ENCODE data around the gene SH3D19. TPM values are rescaled to one million over a fixed set of nuclear protein-coding genes. Genes with fewer than 3 reads are reported as not detected.

SH3D19 gene, protein sequence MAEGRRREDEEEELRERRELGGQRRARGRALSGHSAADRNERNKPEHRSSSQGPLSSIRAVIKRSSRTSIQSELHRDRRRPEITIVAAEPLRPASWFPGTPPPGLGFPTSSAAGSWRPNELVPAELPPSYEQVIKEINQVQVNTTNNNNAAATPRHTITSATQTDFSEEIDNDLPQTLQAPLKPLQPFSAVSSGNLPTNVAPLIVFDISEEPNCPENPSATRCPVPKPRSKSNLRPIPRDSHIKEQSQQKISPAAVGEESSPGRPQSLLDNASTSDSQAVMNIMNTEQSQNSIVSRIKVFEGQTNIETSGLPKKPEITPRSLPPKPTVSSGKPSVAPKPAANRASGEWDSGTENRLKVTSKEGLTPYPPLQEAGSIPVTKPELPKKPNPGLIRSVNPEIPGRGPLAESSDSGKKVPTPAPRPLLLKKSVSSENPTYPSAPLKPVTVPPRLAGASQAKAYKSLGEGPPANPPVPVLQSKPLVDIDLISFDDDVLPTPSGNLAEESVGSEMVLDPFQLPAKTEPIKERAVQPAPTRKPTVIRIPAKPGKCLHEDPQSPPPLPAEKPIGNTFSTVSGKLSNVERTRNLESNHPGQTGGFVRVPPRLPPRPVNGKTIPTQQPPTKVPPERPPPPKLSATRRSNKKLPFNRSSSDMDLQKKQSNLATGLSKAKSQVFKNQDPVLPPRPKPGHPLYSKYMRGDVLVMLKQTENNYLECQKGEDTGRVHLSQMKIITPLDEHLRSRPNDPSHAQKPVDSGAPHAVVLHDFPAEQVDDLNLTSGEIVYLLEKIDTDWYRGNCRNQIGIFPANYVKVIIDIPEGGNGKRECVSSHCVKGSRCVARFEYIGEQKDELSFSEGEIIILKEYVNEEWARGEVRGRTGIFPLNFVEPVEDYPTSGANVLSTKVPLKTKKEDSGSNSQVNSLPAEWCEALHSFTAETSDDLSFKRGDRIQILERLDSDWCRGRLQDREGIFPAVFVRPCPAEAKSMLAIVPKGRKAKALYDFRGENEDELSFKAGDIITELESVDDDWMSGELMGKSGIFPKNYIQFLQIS
- total RNA-seq = not detected

DNA sequence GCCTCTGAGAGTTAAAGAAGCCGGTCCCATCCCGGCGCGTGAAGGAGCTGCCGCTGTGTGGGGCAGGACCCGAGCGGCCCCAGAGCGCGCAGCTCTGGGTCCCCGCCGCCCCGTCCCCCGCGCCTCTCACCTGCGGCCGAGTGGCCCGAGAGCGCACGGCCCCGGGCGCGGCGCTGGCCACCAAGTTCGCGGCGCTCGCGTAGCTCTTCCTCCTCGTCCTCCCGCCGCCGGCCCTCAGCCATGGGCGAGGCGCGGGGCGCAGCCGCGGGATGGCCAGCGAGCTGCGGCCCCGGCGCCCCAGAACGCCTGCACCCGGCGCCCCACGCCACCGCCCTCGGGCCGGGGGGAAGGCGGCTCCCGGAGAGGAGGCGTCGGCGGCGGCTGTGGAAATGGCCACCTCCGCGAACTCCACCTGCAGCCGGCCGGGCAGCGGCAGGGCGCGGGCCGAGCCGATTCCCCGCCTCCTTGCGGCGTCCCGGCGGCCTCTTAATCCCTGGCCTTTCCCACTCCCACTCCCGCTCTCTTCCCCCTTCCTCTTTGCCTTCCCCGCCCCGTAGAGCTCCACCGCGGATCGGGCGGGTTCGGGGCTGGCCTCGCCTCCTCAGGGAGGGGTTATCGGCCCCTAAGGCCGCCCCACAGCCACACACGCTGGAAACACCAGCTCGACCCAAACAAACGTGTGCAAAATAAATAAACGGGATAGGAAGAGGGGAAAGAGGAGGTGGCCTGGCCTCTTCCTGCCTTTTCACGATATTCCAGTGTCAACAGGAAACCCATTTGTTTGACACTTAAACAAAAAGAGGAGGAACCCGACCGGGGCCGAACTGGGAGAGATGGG is at the start of gene SH3D19:
SH3D19 (minus strand) TSS at position 495 of the 838 bp plus-strand sequence; CDS start at position 242, 253 bp downstream.
- no peaks in the 10 kb centered on the region for H3K36me3 Mint-ChIP-seq
- peaks cover 6% of the 10 kb centered on the region for H3K4me1 Mint-ChIP-seq
- peaks cover 67% of the 10 kb centered on the region for H3K27me3 Mint-ChIP-seq
- DNase-seq = peak; percentile 13
- peak within 1 kb of the TSS; percentile 81 for H3K4me3 Mint-ChIP-seq
- no peak within 1 kb of the TSS for H3K27ac Mint-ChIP-seq
- no peaks in the 10 kb centered on the region for H3K9me3 Mint-ChIP-seq

DNA sequence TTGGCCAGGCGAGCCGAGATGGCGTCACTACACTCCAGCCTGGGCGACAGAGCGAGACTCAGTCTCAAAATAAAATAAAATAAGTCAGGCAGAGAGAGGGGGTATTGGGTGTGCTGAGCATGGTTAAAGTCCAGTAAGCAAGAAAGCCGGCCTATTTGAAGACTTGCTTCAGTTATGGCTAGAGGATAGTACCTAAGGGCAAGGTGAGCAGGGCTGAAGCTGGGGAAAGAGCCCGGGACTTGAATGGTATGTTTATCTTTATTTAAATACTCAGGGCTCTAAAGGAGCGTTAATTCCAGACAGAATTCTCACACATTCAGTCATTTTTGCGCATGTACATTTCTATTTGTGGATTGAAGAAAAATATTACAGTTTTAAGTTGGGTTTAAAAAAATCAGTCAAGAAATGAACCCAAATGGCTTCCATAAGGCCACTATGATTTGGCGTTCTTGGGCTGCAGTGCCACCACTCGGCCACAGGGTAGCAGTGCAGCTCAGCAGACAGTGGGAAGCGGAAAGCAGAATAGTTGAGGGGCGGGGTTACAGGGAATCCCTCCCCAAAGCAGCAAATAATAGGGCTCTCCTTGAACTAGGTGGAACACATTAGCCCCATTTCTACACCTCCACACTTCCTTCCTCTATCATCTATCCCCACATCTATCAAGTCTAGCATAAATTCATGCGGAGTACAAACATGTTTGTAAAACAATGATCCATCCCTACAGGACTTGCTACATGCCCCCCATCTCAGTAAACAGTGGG is 37.2 kb upstream of the SH3D19 start:
- H3K9me3 Mint-ChIP-seq = no peaks in the 10 kb centered on the region
- peak; percentile 75 for DNase-seq
- H3K27me3 Mint-ChIP-seq = peaks cover 4% of the 10 kb centered on the region

DNA sequence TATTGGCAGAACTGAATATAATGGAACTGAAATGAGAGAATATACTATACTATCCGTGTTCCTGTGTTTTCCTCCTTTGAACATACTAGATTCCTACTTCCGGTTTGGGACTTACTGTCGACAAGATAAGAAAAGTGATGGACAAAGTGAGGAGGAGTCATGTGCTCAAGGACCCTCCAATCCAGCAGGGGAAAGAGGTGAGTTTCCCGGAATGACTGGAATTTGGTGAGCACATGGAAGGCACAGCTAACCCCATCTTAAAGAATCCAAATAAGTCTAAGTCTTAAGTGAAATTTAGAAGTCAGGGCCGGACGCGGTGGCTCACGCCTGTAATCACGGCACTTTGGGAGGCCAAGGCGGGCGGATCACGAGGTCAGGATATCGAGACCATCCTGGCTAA is 36.6 kb upstream of the SH3D19 start:
- Mint-ChIP-seq H3K9me3 (no peaks in the 10 kb centered on the region), H3K27me3 (peaks cover 4% of the 10 kb centered on the region), H3K4me1 (peaks cover 2% of the 10 kb centered on the region), H3K27ac (no peak overlapping the region), H3K4me3 (no peak overlapping the region), H3K36me3 (no peaks in the 10 kb centered on the region)
- no peak for DNase-seq

More for the DNA sequence above, 37.2 kb upstream of the SH3D19 start:
- Mint-ChIP-seq H3K27ac (no peak overlapping the region), H3K4me3 (no peak overlapping the region), H3K4me1 (peaks cover 2% of the 10 kb centered on the region), H3K36me3 (no peaks in the 10 kb centered on the region)

DNA sequence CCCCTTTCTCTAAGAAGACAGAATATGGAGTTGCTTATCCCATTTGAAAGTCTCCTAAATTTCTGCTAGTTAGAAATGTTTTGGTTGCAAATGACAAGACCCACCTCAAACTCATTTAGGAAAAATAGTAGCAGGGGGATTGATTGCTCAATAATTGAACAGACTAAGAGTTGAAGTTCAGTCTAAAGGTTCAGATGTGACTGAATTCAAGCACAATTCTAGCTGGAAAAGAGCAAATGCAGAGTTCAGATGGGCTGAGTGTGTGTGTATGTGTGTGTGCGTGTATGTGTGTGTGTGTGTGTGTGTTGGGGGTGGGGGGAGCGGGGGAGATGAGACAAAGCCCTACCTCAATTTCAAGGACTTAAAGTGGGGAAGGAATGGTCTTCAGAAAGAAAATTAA is 35.7 kb upstream of the SH3D19 start:
- H3K4me3 Mint-ChIP-seq = no peak overlapping the region

GRCh38 chr4:151359576-151359975 is 34.2 kb upstream of the SH3D19 start:
- Mint-ChIP-seq H3K27ac (no peak overlapping the region), H3K36me3 (no peaks in the 10 kb centered on the region), H3K4me3 (no peak overlapping the region), H3K27me3 (peaks cover 8% of the 10 kb centered on the region), H3K4me1 (peaks cover 2% of the 10 kb centered on the region), H3K9me3 (no peaks in the 10 kb centered on the region)
- no peak for DNase-seq

More for the DNA sequence above, 35.7 kb upstream of the SH3D19 start:
- Mint-ChIP-seq H3K27me3 (peaks cover 4% of the 10 kb centered on the region), H3K36me3 (no peaks in the 10 kb centered on the region), H3K4me1 (peaks cover 2% of the 10 kb centered on the region), H3K27ac (no peak overlapping the region), H3K9me3 (no peaks in the 10 kb centered on the region)
- DNase-seq = no peak

GRCh38 chr4:151358266-151358665 is 32.9 kb upstream of the SH3D19 start:
- H3K4me1 Mint-ChIP-seq = peaks cover 2% of the 10 kb centered on the region
- DNase-seq = no peak
- no peaks in the 10 kb centered on the region for H3K36me3 Mint-ChIP-seq
- H3K9me3 Mint-ChIP-seq = no peaks in the 10 kb centered on the region
- H3K4me3 Mint-ChIP-seq = no peak overlapping the region
- peaks cover 8% of the 10 kb centered on the region for H3K27me3 Mint-ChIP-seq
- H3K27ac Mint-ChIP-seq = no peak overlapping the region

DNA sequence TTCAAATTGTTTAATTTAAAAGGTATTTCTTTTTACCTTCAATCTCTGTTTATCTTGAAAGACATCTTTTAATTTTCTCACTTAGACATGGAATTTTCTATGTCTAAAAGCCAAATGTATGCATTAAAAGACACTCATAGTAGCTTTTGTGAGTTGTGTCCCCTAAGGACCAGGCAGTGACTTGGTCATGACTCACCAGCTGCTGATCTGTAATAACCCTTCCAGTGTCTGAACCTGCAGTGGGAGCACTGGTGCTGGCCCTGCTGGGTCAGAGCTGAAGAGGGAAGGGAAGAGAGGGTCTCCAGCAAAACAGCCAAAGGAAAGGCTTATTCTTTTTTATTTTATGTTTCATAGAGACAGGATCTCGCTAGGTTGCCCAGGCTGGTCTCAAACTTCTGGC is 31.1 kb upstream of the SH3D19 start:
- Mint-ChIP-seq H3K27ac (no peak overlapping the region), H3K4me3 (no peak overlapping the region), H3K9me3 (no peaks in the 10 kb centered on the region), H3K27me3 (peaks cover 8% of the 10 kb centered on the region), H3K4me1 (no peaks in the 10 kb centered on the region), H3K36me3 (no peaks in the 10 kb centered on the region)
- DNase-seq = no peak

DNA sequence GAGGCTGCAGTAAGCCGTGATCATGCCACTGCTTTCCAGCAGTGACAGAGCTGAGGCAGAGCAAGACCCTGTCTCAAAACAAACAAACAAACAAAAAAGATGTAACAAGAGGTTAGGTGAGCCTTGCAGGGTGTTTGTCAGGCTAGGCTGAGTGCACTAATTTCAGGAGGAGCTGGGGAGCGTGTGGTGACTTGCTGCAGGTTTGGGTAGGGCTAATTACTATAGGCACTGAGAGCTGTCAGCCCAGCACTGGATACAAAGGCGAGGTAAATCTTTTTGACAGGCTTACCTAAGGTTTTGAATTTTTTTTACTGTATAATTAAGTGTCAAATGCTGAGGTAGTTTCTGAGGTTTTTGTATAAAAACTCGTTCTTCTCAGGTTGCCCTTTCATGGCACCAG is 29.8 kb upstream of the SH3D19 start:
- Mint-ChIP-seq H3K27ac (no peak overlapping the region), H3K9me3 (no peaks in the 10 kb centered on the region), H3K4me3 (no peak overlapping the region), H3K36me3 (no peaks in the 10 kb centered on the region), H3K27me3 (peaks cover 8% of the 10 kb centered on the region), H3K4me1 (no peaks in the 10 kb centered on the region)
- no peak for DNase-seq

DNA sequence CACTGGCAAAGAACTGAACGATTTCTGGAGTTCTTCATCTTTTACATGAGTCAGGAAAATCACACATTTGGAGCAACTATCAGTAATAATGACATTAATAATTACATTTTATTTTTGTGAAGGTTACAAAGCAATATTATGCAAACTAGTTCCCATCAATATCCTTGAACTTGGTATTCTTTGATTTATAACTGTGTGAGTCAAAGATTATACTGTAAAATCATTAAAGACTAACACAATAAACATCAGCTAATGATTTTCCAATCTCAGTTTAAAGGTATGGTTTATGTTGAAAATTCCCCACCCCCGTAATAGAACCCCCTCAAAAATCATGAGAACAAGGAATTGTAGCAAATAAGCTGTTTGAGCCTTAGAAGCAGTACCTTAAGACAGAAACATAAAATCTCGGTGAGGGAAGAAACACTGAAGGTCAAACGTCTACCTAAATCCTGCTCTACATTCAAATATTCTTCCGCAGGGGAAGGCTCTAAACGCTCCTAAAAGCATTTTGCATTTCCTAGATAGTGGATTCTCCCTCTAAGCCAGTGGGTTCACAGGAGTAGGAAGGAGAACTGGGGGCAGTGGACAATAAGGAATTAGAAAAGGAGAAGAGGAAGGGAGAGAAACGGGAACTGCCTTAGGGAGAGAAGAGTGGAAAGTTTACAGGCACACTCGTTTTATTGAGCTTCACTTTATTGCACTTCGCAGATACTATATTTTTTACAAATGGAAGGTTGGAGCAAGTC is 22.3 kb upstream of the SH3D19 start:
- Mint-ChIP-seq H3K4me3 (no peak overlapping the region), H3K27ac (no peak overlapping the region), H3K9me3 (no peaks in the 10 kb centered on the region), H3K36me3 (no peaks in the 10 kb centered on the region), H3K27me3 (peaks cover 9% of the 10 kb centered on the region), H3K4me1 (no peaks in the 10 kb centered on the region)
- no peak for DNase-seq

GRCh38 chr4:151344948-151345347 is 19.5 kb upstream of the SH3D19 start:
- no peak overlapping the region for H3K4me3 Mint-ChIP-seq
- H3K4me1 Mint-ChIP-seq = no peaks in the 10 kb centered on the region
- H3K27me3 Mint-ChIP-seq = peaks cover 11% of the 10 kb centered on the region
- no peak for DNase-seq
- no peak overlapping the region for H3K27ac Mint-ChIP-seq
- H3K36me3 Mint-ChIP-seq = no peaks in the 10 kb centered on the region
- H3K9me3 Mint-ChIP-seq = no peaks in the 10 kb centered on the region

- Mint-ChIP-seq H3K9me3 (no peaks in the 10 kb centered on the region), H3K4me3 (no peak overlapping the region), H3K27ac (no peak overlapping the region)
Measured at GRCh38 chr4:151340751-151341385, 15.5 kb upstream of the SH3D19 start.

DNA sequence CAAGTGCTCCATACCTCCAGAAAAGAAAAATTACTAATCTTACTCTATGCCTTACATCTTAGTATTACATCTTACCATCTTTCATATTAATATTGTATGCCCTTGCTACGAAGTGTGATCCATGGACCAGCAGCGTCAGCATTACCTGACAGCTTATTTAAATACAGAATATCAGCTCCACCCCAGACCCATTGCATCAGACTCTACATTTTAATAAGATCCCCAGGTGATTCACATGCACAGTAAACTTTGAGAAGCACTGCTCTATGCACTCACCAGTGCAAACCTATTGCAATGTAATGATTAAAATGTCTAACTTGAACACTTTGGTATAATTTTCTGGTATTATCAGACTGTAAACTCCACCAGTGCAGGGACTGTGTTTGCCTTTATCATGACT is 14.1 kb upstream of the SH3D19 start:
- Mint-ChIP-seq H3K27ac (no peak overlapping the region), H3K4me1 (no peaks in the 10 kb centered on the region), H3K4me3 (no peak overlapping the region), H3K36me3 (no peaks in the 10 kb centered on the region), H3K9me3 (no peaks in the 10 kb centered on the region), H3K27me3 (peaks cover 8% of the 10 kb centered on the region)
- DNase-seq = no peak

More at GRCh38 chr4:151340751-151341385, 15.5 kb upstream of the SH3D19 start:
- no peaks in the 10 kb centered on the region for H3K36me3 Mint-ChIP-seq
- no peak for DNase-seq
- H3K4me1 Mint-ChIP-seq = no peaks in the 10 kb centered on the region
- H3K27me3 Mint-ChIP-seq = peaks cover 3% of the 10 kb centered on the region

Data from activated naive CD8-positive, alpha-beta T cell treated with anti-CD3 and anti-CD28 coated beads for 36 hours (primary cell).